Measurements from ENCODE around the gene GOLGA8J.
"Not testable (repeated sequence)": the region's sequence is repeated elsewhere in the genome, so short reads cannot be mapped to it uniquely, and the experiment has no call there.

GOLGA8J gene

GRCh38 chr15:30044377-30044776 lies 38.4 kb upstream of the GOLGA8J start:
- no peak overlapping the region for H3K27ac ChIP-seq
- no peak for TF ChIP-seq CTCF (conservative IDR thresholded peaks at IDR 0.05)

- not testable (repeated sequence) for H3K27ac ChIP-seq
Observed at GRCh38 chr15:30044826-30045225, 37.9 kb upstream of the GOLGA8J start.

- not testable (repeated sequence) for H3K27ac ChIP-seq
Observed at GRCh38 chr15:30045248-30046041, 37.3 kb upstream of the GOLGA8J start.

- no peak overlapping the region for H3K27ac ChIP-seq
Observed at GRCh38 chr15:30046430-30046829, 36.3 kb upstream of the GOLGA8J start.

GRCh38 chr15:30055604-30056003 lies 27.2 kb upstream of the GOLGA8J start:
- no peak overlapping the region for H3K27ac ChIP-seq

More at GRCh38 chr15:30046430-30046829, 36.3 kb upstream of the GOLGA8J start:
- no peak for TF ChIP-seq CTCF (conservative IDR thresholded peaks at IDR 0.05)

GRCh38 chr15:30056166-30056565 lies 26.6 kb upstream of the GOLGA8J start:
- no peak overlapping the region for H3K27ac ChIP-seq

More at GRCh38 chr15:30055604-30056003, 27.2 kb upstream of the GOLGA8J start:
- no peak for TF ChIP-seq CTCF (conservative IDR thresholded peaks at IDR 0.05)

GRCh38 chr15:30059771-30060170 lies 23.0 kb upstream of the GOLGA8J start:
- no peak for TF ChIP-seq CTCF (conservative IDR thresholded peaks at IDR 0.05)

More at GRCh38 chr15:30056166-30056565, 26.6 kb upstream of the GOLGA8J start:
- TF ChIP-seq CTCF (conservative IDR thresholded peaks at IDR 0.05), result no peak

GRCh38 chr15:30062881-30063280 lies 19.9 kb upstream of the GOLGA8J start:
- no peak overlapping the region for H3K27ac ChIP-seq
- no peak for TF ChIP-seq CTCF (conservative IDR thresholded peaks at IDR 0.05)

More at GRCh38 chr15:30059771-30060170, 23.0 kb upstream of the GOLGA8J start:
- no peak overlapping the region for H3K27ac ChIP-seq

All from VCaP (cell line).